SJSA1 (cell line): ENCODE measurements around the gene OR7C1. TPM values are rescaled to one million over a fixed set of nuclear protein-coding genes. Genes with fewer than 3 reads are reported as not detected.
"Not testable (repeated sequence)": the region's sequence is repeated elsewhere in the genome, so short reads cannot be mapped to it uniquely, and the experiment has no call there.

ENCODE experiments used
- DNase-seq, 2 experiments: peaks; one replicate each; pipeline ENCODE4 v3.0.0-alpha.2; 2015 to 2020; ENCODE audit warnings: low spot score in 2 of 2, low read depth in 1 of 2
- H3K27ac ChIP-seq: fragments of 250-450 bp; sonication (Bioruptor Pico); 2 replicates; pipeline ENCODE4 v1.5.1; 2020; ENCODE audit warnings: mild to moderate bottlenecking, moderate library complexity
- H3K27me3 ChIP-seq: fragments of 250-450 bp; sonication (Bioruptor Pico); replicated peaks from 2 replicates; pipeline ENCODE4 v1.5.1; 2020; ENCODE audit warnings: mild to moderate bottlenecking, moderate library complexity
- H3K36me3 ChIP-seq: fragments of 250-450 bp; sonication (Bioruptor Pico); 2 replicates; pipeline ENCODE4 v1.5.1; 2020; ENCODE audit warnings: mild to moderate bottlenecking
- H3K4me1 ChIP-seq: fragments of 250-450 bp; sonication (Bioruptor Pico); replicated peaks from 2 replicates; pipeline ENCODE4 v1.6.1; 2021; ENCODE audit warnings: mild to moderate bottlenecking
- H3K4me3 ChIP-seq: fragments of 250-450 bp; sonication (Bioruptor Pico); 2 replicates; pipeline ENCODE4 v1.5.1; 2020; ENCODE audit warnings: mild to moderate bottlenecking
- H3K9me3 ChIP-seq: fragments of 250-450 bp; sonication (Bioruptor Pico); replicated peaks from 2 replicates; pipeline ENCODE4 v1.5.1; 2020; ENCODE audit warnings: mild to moderate bottlenecking
- total RNA-seq: library from RNA; depleted of rRNA; stranded (reverse); fragments of >200 nt; shearing (Covaris generic); gene quantifications from 2 replicates; pipeline ENCODE4 v1.2.3, GENCODE V29; 2014

OR7C1 gene
- total RNA-seq, 1 experiment from 2014 or later, result not detected

DNA sequence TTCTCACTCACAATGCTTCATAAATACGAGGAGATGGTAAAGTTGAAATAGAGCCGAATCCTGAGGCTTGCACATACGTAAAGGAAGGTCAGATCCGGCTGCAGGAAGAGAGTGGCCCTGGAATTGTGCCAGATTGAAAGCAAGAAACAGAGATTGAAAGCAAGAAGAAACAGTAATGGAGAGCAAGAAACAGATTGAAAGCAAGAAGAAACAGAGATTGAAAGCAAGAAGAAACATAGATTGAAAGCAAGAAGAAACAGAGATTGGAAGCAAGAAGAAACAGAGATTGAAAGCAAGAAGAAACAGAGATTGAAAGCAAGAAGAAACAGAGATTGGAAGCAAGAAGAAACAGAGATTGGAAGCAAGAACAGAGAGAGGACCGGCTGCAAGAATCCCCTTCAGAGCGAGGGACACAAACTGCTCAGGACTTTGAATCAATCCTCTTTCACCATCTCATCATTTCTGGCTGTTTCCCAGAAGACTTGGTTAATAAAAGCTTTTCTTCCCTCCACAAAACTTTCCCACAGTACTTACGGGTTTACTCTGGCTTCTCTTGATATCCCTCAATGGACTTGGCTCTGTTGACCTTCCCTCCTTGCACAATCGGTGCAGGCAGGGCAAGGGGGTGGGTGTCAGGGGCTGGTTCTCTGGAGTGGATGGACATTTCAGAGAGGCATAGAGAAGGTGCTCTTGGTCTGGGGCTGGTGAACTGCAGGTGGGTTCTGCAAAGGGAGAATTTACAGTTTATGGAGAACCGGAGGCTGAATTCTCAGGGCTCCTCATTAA is 25.5 kb downstream of the OR7C1 start:
- Histone ChIP-seq H3K4me3 (no peak overlapping the region), H3K27ac (no peak overlapping the region), H3K36me3 (no peaks in the 10 kb centered on the region), H3K4me1 (no peaks in the 10 kb centered on the region), H3K27me3 (peaks cover 8% of the 10 kb centered on the region), H3K9me3 (no peaks in the 10 kb centered on the region)
- DNase-seq, result no peak

DNA sequence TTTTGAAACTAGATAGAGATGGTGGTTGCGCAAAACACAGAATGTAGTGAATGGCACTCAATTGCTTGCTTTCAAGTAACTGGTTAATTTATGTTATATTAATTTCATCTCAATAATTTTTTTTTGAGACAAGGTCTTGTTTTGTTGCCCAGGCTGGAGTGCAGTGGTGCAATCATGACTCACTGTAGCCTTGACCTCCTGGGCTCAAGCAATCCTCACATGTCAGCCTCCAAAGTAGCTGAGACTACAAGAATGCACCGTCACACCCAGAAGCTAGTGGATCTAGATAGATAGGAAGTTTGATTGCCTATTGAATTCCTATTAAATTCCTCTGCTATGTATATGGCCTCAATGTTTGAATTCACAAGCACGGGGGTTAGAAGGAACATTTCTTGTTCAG is 30.2 kb downstream of the OR7C1 start:
- Histone ChIP-seq H3K9me3 (no peaks in the 10 kb centered on the region), H3K4me1 (no peaks in the 10 kb centered on the region), H3K36me3 (no peaks in the 10 kb centered on the region), H3K27ac (no peak overlapping the region), H3K27me3 (no peaks in the 10 kb centered on the region; the same call in 1 of the 2 replicates), H3K4me3 (no peak overlapping the region)
- DNase-seq, result no peak

DNA sequence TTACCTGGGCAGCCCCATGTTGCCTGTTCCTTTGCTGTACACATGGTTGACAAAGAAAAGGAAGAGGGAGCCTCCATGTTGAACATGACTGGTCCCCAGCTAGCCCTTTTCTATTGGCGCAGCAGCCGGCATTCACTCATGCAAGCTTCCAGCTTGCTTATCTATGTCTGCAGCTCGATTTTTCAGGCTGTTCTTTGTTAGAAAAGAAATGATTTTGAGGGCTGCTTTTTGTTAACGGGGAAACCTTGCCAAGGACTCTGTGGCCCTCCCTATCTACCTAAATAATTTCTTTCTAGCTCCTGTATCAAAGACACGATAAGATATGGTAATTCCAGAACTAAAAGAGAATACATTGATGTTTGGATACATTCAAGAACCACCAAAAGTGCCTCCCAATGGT is 36.2 kb downstream of the OR7C1 start:
- Histone ChIP-seq H3K9me3 (no peaks in the 10 kb centered on the region), H3K27me3 (no peaks in the 10 kb centered on the region; the same call in 1 of the 2 replicates), H3K4me3 (no peak overlapping the region), H3K4me1 (no peaks in the 10 kb centered on the region), H3K27ac (no peak overlapping the region), H3K36me3 (no peaks in the 10 kb centered on the region)
- DNase-seq, result no peak

GRCh38 chr19:14796021-14796420 is 39.0 kb downstream of the OR7C1 start:
- Histone ChIP-seq H3K4me1 (no peaks in the 10 kb centered on the region), H3K9me3 (no peaks in the 10 kb centered on the region), H3K27ac (no peak overlapping the region), H3K36me3 (no peaks in the 10 kb centered on the region), H3K4me3 (no peak overlapping the region), H3K27me3 (no peaks in the 10 kb centered on the region; the same call in 1 of the 2 replicates)
- no peak for DNase-seq

DNA sequence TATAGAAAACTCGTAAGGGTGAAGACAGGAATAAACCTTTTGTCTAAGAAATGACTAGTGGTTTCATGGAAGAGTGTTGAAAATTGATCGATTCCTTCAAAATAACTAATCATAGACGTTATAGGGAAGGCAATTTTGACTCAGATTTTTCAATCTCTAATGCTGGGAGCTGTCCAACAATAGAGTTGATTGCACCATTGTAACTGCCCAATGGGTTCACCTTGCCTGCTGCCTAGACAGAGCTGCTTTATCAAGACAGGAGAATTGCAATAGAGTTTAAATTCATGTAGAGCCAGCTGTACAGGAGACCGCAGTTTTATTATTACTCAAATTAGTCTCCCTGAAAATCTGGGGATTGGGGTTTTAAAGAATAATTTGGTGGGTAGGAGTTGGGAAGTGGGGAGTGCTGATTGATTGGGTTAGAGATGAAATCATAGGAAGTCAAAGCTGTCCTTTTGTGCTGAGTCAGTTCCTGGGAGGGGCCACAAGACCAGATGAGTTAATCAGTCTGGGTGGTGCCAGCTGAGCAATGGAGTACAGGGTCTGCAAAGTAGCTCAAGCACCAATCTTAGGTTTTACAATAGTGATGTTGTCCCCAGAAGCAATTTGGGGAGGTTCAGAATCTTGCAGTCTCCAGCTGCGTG is 39.8 kb downstream of the OR7C1 start:
- H3K36me3 ChIP-seq, result no peaks in the 10 kb centered on the region
- no peaks in the 10 kb centered on the region for H3K9me3 ChIP-seq
- no peaks in the 10 kb centered on the region for H3K4me1 ChIP-seq
- no peak overlapping the region for H3K4me3 ChIP-seq
- H3K27me3 ChIP-seq, result peaks cover 2% of the 10 kb centered on the region; the same call in 1 of the 2 replicates
- no peak for DNase-seq
- no peak overlapping the region for H3K27ac ChIP-seq

DNA sequence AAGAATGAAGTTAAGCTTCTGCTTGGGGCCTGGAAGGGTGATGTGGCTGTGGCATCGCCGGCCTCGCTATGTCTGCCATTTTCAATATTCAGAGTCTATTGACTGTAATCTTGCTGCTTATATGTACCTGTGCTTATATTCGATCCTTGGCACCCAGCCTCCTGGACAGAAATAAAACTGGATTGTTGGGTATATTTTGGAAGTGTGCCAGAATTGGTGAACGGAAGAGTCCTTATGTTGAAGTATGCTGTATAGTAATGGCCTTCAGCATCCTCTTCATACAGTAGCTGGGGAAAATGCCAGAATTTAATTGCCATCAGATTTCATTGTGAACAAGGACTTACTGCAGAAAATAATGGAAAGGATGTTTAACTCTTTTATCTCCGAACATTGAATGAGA is 42.7 kb downstream of the OR7C1 start:
- DNase-seq, result not testable (repeated sequence)

DNA sequence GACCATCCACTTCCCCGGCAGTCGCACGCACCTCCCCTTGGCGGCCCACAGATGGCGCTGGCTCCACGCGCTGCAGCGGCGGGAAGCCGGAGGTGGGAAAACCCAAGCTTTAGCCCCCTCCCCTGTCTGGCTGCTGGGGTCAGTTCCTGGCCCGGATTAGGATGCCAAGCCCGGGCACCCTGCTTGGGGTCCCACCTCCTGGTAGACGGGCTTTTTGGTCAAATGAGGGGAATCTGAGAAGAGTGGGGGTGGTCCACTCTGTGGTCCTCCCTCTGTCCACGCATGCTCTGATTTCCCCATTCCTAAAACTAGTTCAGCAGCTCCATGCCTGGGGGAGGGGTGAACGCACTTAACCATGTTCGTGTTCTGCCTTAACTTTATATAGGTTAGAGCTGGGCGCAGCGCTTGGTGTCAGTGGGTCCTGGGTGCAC is 48.5 kb downstream of the OR7C1 start:
- Histone ChIP-seq H3K27ac (no peak overlapping the region), H3K27me3 (0 out of 2 replicates have a peak, but pooled peaks cover 4% of the 10 kb centered on the region), H3K4me1 (no peaks in the 10 kb centered on the region), H3K36me3 (no peaks in the 10 kb centered on the region), H3K4me3 (no peak overlapping the region), H3K9me3 (no peaks in the 10 kb centered on the region)
- no peak for DNase-seq

More for the DNA sequence above, 42.7 kb downstream of the OR7C1 start:
- H3K4me3 ChIP-seq, H3K27me3 ChIP-seq, H3K4me1 ChIP-seq, H3K27ac ChIP-seq, H3K9me3 ChIP-seq, H3K36me3 ChIP-seq: not testable (repeated sequence)

DNA sequence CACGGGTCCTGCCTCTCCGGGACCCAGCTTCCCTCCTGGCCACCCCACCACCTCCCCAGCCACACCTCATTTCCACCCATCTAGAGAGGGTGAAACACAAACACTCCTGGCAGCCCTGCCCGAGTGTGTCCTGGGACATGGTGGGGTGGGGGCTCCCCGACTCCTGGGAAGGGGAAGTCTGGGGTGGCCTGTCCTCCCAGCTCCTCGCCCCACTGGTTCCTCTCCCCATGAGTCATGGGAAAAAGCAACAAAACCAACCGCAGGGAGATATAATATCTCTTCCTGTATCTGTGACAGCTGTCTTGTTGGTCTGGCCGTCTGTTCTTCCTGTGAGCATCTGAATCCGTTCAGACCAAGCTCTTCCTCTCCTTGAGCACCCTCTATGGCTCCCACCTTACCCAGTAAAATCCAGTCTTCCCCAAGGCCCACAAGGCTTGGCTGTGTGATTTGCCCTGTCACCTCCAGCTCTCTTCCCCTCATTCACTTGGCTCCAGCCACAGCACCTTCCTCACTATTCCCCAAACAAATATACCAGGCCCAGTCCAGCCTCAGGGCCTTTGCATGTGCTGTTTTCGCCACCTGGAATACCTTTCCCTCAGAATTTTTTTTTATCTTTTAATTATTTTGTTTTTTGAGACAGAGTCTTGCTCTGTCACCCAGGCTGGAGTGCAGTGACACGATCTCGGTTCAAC is 49.7 kb downstream of the OR7C1 start:
- not testable (repeated sequence) for H3K4me1 ChIP-seq, H3K27me3 ChIP-seq, H3K4me3 ChIP-seq, H3K36me3 ChIP-seq, H3K9me3 ChIP-seq, H3K27ac ChIP-seq
- DNase-seq, result peak in 1 of 2 experiments; percentile 19

- not testable (repeated sequence) for DNase-seq
Observed at GRCh38 chr19:14784730-14785101, 50.3 kb downstream of the OR7C1 start.

DNA sequence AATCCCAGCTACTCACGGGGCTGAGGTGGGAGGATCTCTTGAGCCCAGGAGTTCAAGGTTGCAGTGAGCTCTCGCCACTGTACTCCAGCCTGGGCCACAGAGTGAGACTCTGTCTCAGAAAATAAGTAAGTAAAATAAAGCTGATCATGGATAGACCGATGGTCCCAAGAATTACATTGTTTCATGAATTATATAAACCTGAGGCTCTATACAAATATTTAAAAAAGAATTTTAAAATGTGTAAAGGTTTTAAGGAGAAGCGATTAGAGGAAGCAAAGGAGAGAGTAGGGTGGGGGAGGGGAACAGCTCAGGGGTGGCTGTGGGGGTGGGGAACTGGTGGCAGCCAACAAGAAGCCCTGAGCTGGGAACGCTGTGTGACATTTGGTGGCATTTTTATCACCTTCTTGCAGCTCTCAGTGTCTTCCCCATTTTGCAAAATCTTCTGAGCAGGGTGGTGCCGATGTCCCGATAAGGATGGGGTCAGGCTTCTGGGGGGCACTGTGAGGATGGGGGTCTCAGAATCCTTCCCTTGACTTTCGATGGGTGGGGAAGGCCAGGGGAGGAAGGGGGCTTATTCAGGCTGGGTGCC is 51.5 kb downstream of the OR7C1 start:
- not testable (repeated sequence) for H3K27ac ChIP-seq, H3K9me3 ChIP-seq, H3K27me3 ChIP-seq, H3K36me3 ChIP-seq, H3K4me1 ChIP-seq, H3K4me3 ChIP-seq
- peak in 1 of 2 experiments; percentile 16 for DNase-seq

More at GRCh38 chr19:14784730-14785101, 50.3 kb downstream of the OR7C1 start:
- not testable (repeated sequence) for H3K27ac ChIP-seq, H3K4me3 ChIP-seq, H3K4me1 ChIP-seq, H3K36me3 ChIP-seq, H3K9me3 ChIP-seq, H3K27me3 ChIP-seq

GRCh38 chr19:14782626-14783409 is 52.2 kb downstream of the OR7C1 start:
- DNase-seq, result peak in 1 of 2 experiments; percentile 13
- H3K27me3 ChIP-seq, result no peaks in the 10 kb centered on the region
- H3K4me1 ChIP-seq, result no peaks in the 10 kb centered on the region
- no peak overlapping the region for H3K27ac ChIP-seq
- H3K9me3 ChIP-seq, result no peaks in the 10 kb centered on the region
- no peak overlapping the region for H3K4me3 ChIP-seq
- no peaks in the 10 kb centered on the region for H3K36me3 ChIP-seq

GRCh38 chr19:14781713-14782536 is 53.1 kb downstream of the OR7C1 start:
- DNase-seq, result peak in 1 of 2 experiments; percentile 13
- H3K27me3 ChIP-seq, H3K27ac ChIP-seq: not testable (repeated sequence)

More at GRCh38 chr19:14781713-14782536, 53.1 kb downstream of the OR7C1 start:
- not testable (repeated sequence) for H3K9me3 ChIP-seq, H3K36me3 ChIP-seq, H3K4me3 ChIP-seq, H3K4me1 ChIP-seq
